ENCODE data around the gene PIP4P1.
A peak's percentile ranks its signal among the peaks of the same experiment; 100 is the strongest.

The PIP4P1 gene

DNA sequence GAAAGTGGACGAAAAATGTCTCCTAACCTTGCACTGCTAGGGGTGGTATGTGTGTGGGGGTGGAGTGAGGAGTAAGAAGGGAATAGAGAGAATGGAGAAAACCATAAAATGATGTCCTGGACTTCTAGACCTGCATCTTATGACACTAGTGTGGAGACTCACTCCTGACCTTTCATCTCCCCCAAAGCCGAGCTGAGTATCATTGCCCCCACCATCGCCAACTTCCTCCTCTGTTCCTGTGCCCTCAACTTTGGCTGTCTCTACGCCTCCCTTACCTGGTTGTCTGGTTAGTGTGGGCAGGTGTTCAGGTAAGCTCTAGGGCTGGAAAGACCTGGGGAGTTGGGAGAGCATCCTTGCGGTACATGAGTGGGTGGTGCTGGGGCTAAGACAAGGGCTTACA lies 20.8 kb downstream of the PIP4P1 start:
- Histone ChIP-seq H3K9me3 (replicated peaks in 1 of 2; ENCODE audit: control insufficient read depth in 2 of 2, insufficient read depth in 1 of 2, low read depth in 1 of 2, low read length in 2 of 2) (no peaks in the 10 kb centered on the region), H3K79me1 (ENCODE audit: low read depth, low read length) (no peaks in the 10 kb centered on the region), H3K18ac (ENCODE audit: low read length) (no peak overlapping the region), H3K4me1 (ENCODE audit: control insufficient read depth in 2 of 2, insufficient read depth in 1 of 2, low read depth in 1 of 2, low read length in 2 of 2) (no peaks in the 10 kb centered on the region), H3K4me2 (ENCODE audit: insufficient read depth, low read length, poor library complexity, severe bottlenecking) (no peak overlapping the region), H2AK5ac (ENCODE audit: low read depth, low read length) (no peak overlapping the region), H4K91ac (ENCODE audit: low read depth, low read length, poor library complexity) (no peak overlapping the region), H2BK12ac (ENCODE audit: low read length) (no peak overlapping the region), H3K27ac (replicated peaks; ENCODE audit: low read length) (no peak overlapping the region), H3K4me3 (ENCODE audit: low read length in 2 of 2) (no peak overlapping the region), H2AFZ (ENCODE audit: low read length) (peak overlapping the region; percentile 67), H2BK120ac (ENCODE audit: low read depth, low read length) (no peak overlapping the region), H3K14ac (ENCODE audit: low read length) (no peak overlapping the region), H2BK15ac (ENCODE audit: low read length) (no peak overlapping the region), H2BK5ac (ENCODE audit: low read length) (no peak overlapping the region), H3K4ac (ENCODE audit: low read length) (no peak overlapping the region), H3K36me3 (replicated peaks in 1 of 2; ENCODE audit: control insufficient read depth in 2 of 2, insufficient read depth in 2 of 2, low read length in 2 of 2) (peaks cover 0 to 13% of the 10 kb centered on the region in 2 donors), H3K9ac (ENCODE audit: low read depth, low read length, poor library complexity) (no peak overlapping the region), H4K8ac (ENCODE audit: low read depth, low read length) (no peak overlapping the region), H3K23ac (ENCODE audit: low read depth, low read length, poor library complexity) (no peak overlapping the region), H3K27me3 (ENCODE audit: control insufficient read depth in 3 of 3, insufficient read depth in 3 of 3, low read depth in 1 of 3, low read length in 3 of 3) (peaks cover 0 to 27% (median 5%) of the 10 kb centered on the region in 3 experiments)
- WGBS, 2 donors (ENCODE audit: extremely low coverage in 2 of 2, insufficient read length in 2 of 2, insufficient replicate concordance in 1 of 2): no CpG with 5 or more reads among the region's 5 CpGs
- DNase-seq (ENCODE audit: low spot score): no peak

DNA sequence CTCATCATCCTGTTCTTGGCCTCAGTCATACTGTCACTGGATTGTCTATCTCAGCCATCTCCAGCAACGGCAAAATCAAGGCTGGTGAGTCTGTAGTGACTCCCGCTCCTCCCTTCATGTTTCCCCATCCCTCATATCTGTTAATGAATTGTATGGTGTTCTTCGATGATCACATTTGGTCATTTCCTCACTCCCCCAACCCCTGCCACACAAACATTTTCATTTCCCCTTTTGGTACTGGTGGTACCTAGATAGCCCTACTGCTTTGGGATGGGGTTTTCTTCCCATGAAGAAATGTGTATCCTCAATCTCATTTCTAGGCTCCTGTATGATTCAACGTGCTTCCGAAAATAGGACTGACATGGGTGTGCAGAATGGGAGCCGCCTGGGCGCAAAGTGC lies 22.6 kb downstream of the PIP4P1 start:
- Histone ChIP-seq H2BK5ac (ENCODE audit: low read length) (no peak overlapping the region), H4K91ac (ENCODE audit: low read depth, low read length, poor library complexity) (no peak overlapping the region), H3K9me3 (replicated peaks in 1 of 2; ENCODE audit: control insufficient read depth in 2 of 2, insufficient read depth in 1 of 2, low read depth in 1 of 2, low read length in 2 of 2) (no peaks in the 10 kb centered on the region), H3K4ac (ENCODE audit: low read length) (no peak overlapping the region), H2BK15ac (ENCODE audit: low read length) (no peak overlapping the region), H3K4me2 (ENCODE audit: insufficient read depth, low read length, poor library complexity, severe bottlenecking) (no peak overlapping the region), H3K23ac (ENCODE audit: low read depth, low read length, poor library complexity) (no peak overlapping the region), H3K79me1 (ENCODE audit: low read depth, low read length) (no peaks in the 10 kb centered on the region), H2BK12ac (ENCODE audit: low read length) (no peak overlapping the region), H3K4me1 (ENCODE audit: control insufficient read depth in 2 of 2, insufficient read depth in 1 of 2, low read depth in 1 of 2, low read length in 2 of 2) (no peaks in the 10 kb centered on the region), H3K14ac (ENCODE audit: low read length) (no peak overlapping the region), H2BK120ac (ENCODE audit: low read depth, low read length) (no peak overlapping the region), H3K27me3 (ENCODE audit: control insufficient read depth in 3 of 3, insufficient read depth in 3 of 3, low read depth in 1 of 3, low read length in 3 of 3) (peaks cover 0 to 43% (median 10%) of the 10 kb centered on the region in 3 experiments), H3K18ac (ENCODE audit: low read length) (no peak overlapping the region), H3K36me3 (replicated peaks in 1 of 2; ENCODE audit: control insufficient read depth in 2 of 2, insufficient read depth in 2 of 2, low read length in 2 of 2) (peaks cover 0 to 4% of the 10 kb centered on the region in 2 donors), H3K4me3 (ENCODE audit: low read length in 2 of 2) (no peak overlapping the region), H4K8ac (ENCODE audit: low read depth, low read length) (no peak overlapping the region), H2AK5ac (ENCODE audit: low read depth, low read length) (no peak overlapping the region), H3K9ac (ENCODE audit: low read depth, low read length, poor library complexity) (no peak overlapping the region), H3K27ac (replicated peaks; ENCODE audit: low read length) (no peak overlapping the region), H2AFZ (ENCODE audit: low read length) (no peak overlapping the region)
- no peak for DNase-seq (ENCODE audit: low spot score)
- no CpG with 5 or more reads among the region's 7 CpGs for WGBS, 2 donors (ENCODE audit: extremely low coverage in 2 of 2, insufficient read length in 2 of 2, insufficient replicate concordance in 1 of 2)

DNA sequence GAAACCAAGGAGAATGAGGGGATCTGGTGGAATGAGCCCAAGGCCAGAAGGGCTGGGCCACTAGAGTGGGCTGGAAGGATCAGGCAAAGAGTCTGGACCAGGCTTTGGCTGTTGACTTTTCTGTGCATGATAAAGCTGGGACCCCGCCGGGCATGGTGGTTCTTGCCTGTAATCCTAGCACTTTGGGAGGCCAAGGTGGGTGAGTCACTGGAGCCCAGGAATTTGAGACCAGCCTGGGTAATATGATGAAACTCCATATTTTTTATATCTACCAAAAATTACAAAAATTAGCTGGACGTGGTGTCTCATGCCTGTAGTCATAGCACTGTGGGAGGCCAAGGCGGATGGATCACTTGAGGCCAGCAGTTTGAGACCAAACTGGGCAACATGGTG lies 24.9 kb downstream of the PIP4P1 start:
- Histone ChIP-seq H2BK15ac (ENCODE audit: low read length) (no peak overlapping the region), H3K79me1 (ENCODE audit: low read depth, low read length) (no peaks in the 10 kb centered on the region), H4K8ac (ENCODE audit: low read depth, low read length) (no peak overlapping the region), H2BK12ac (ENCODE audit: low read length) (no peak overlapping the region), H3K36me3 (replicated peaks in 1 of 2; ENCODE audit: control insufficient read depth in 2 of 2, insufficient read depth in 2 of 2, low read length in 2 of 2) (no peaks in the 10 kb centered on the region), H2BK120ac (ENCODE audit: low read depth, low read length) (no peak overlapping the region), H2BK5ac (ENCODE audit: low read length) (no peak overlapping the region), H3K14ac (ENCODE audit: low read length) (no peak overlapping the region), H3K4ac (ENCODE audit: low read length) (no peak overlapping the region), H3K27ac (replicated peaks; ENCODE audit: low read length) (no peak overlapping the region), H3K23ac (ENCODE audit: low read depth, low read length, poor library complexity) (no peak overlapping the region), H3K27me3 (ENCODE audit: control insufficient read depth in 3 of 3, insufficient read depth in 3 of 3, low read depth in 1 of 3, low read length in 3 of 3) (peaks cover 0 to 50% (median 10%) of the 10 kb centered on the region in 3 experiments), H2AFZ (ENCODE audit: low read length) (no peak overlapping the region), H3K4me3 (ENCODE audit: low read length in 2 of 2) (no peak overlapping the region), H4K91ac (ENCODE audit: low read depth, low read length, poor library complexity) (no peak overlapping the region), H3K9me3 (replicated peaks in 1 of 2; ENCODE audit: control insufficient read depth in 2 of 2, insufficient read depth in 1 of 2, low read depth in 1 of 2, low read length in 2 of 2) (no peaks in the 10 kb centered on the region), H2AK5ac (ENCODE audit: low read depth, low read length) (no peak overlapping the region), H3K4me1 (ENCODE audit: control insufficient read depth in 2 of 2, insufficient read depth in 1 of 2, low read depth in 1 of 2, low read length in 2 of 2) (no peaks in the 10 kb centered on the region), H3K18ac (ENCODE audit: low read length) (no peak overlapping the region), H3K4me2 (ENCODE audit: insufficient read depth, low read length, poor library complexity, severe bottlenecking) (no peak overlapping the region), H3K9ac (ENCODE audit: low read depth, low read length, poor library complexity) (no peak overlapping the region)
- DNase-seq (ENCODE audit: low spot score): no peak
- no CpG with 5 or more reads among the region's 4 CpGs for WGBS, 2 donors (ENCODE audit: extremely low coverage in 2 of 2, insufficient read length in 2 of 2, insufficient replicate concordance in 1 of 2)

- Histone ChIP-seq H2AFZ (ENCODE audit: low read length) (peak within 1 kb of the TSS; percentile 89), H3K9me3 (replicated peaks in 1 of 2; ENCODE audit: control insufficient read depth in 2 of 2, insufficient read depth in 1 of 2, low read depth in 1 of 2, low read length in 2 of 2) (no peaks in the 10 kb centered on the region), H3K14ac (ENCODE audit: low read length) (peak within 1 kb of the TSS; percentile 84), H4K91ac (ENCODE audit: low read depth, low read length, poor library complexity) (no peak within 1 kb of the TSS), H2BK12ac (ENCODE audit: low read length) (no peak within 1 kb of the TSS), H2BK120ac (ENCODE audit: low read depth, low read length) (no peak within 1 kb of the TSS), H3K23ac (ENCODE audit: low read depth, low read length, poor library complexity) (no peak within 1 kb of the TSS), H3K27me3 (ENCODE audit: control insufficient read depth in 3 of 3, insufficient read depth in 3 of 3, low read depth in 1 of 3, low read length in 3 of 3) (peaks cover 0 to 53% (median 10%) of the 10 kb centered on the region in 3 experiments), H3K4ac (ENCODE audit: low read length) (peak within 1 kb of the TSS; percentile 24), H3K4me2 (ENCODE audit: insufficient read depth, low read length, poor library complexity, severe bottlenecking) (peak within 1 kb of the TSS; percentile 24), H3K4me3 (ENCODE audit: low read length in 2 of 2) (peak within 1 kb of the TSS in 1 of 2 donors; percentile 44), H2AK5ac (ENCODE audit: low read depth, low read length) (no peak within 1 kb of the TSS), H3K9ac (ENCODE audit: low read depth, low read length, poor library complexity) (no peak within 1 kb of the TSS), H3K4me1 (ENCODE audit: control insufficient read depth in 2 of 2, insufficient read depth in 1 of 2, low read depth in 1 of 2, low read length in 2 of 2) (no peaks in the 10 kb centered on the region), H3K36me3 (replicated peaks in 1 of 2; ENCODE audit: control insufficient read depth in 2 of 2, insufficient read depth in 2 of 2, low read length in 2 of 2) (no peaks in the 10 kb centered on the region), H2BK15ac (ENCODE audit: low read length) (no peak within 1 kb of the TSS), H4K8ac (ENCODE audit: low read depth, low read length) (no peak within 1 kb of the TSS), H3K27ac (replicated peaks; ENCODE audit: low read length) (no peak within 1 kb of the TSS), H3K18ac (ENCODE audit: low read length) (peak within 1 kb of the TSS; percentile 72), H3K79me1 (ENCODE audit: low read depth, low read length) (no peaks in the 10 kb centered on the region), H2BK5ac (ENCODE audit: low read length) (no peak within 1 kb of the TSS)
- DNase-seq (ENCODE audit: low spot score): no peak
- no CpG with 5 or more reads among the region's 17 CpGs for WGBS, 2 donors (ENCODE audit: extremely low coverage in 2 of 2, insufficient read length in 2 of 2, insufficient replicate concordance in 1 of 2)
Observed at GRCh38 chr14:20435582-20436362, 25.5 kb downstream of the PIP4P1 start, which contains the start of gene KLHL33. KLHL33 (minus strand) TSS chr14:20436166; CDS start chr14:20435811, 355 bp downstream.
